HG02759 (cell line): ENCODE measurements around the gene ZNG1F.
"Not testable (repeated sequence)": the region's sequence is repeated elsewhere in the genome, so short reads cannot be mapped to it uniquely, and the experiment has no call there.

Experiments used
- ATAC-seq: cut with Tn5 transposase; IDR thresholded peaks from one replicate; pipeline ENCODE4 v1.9.1; 2021; ENCODE audit warnings: mild to moderate bottlenecking, moderate library complexity; ENCODE audit not compliant: unreplicated experiment

The ZNG1F gene

GRCh38 chr9:41087157-41087780, 101.8 kb downstream of the ZNG1F start:
- ATAC-seq = not testable (repeated sequence)

GRCh38 chr9:41086685-41087084, 102.4 kb downstream of the ZNG1F start:
- not testable (repeated sequence) for ATAC-seq

GRCh38 chr9:41086215-41086614, 102.9 kb downstream of the ZNG1F start:
- ATAC-seq = not testable (repeated sequence)

GRCh38 chr9:41082358-41082757, 106.8 kb downstream of the ZNG1F start:
- ATAC-seq = not testable (repeated sequence)
